ENCODE measurements around the gene RAPGEF4.

Gene RAPGEF4

DNA sequence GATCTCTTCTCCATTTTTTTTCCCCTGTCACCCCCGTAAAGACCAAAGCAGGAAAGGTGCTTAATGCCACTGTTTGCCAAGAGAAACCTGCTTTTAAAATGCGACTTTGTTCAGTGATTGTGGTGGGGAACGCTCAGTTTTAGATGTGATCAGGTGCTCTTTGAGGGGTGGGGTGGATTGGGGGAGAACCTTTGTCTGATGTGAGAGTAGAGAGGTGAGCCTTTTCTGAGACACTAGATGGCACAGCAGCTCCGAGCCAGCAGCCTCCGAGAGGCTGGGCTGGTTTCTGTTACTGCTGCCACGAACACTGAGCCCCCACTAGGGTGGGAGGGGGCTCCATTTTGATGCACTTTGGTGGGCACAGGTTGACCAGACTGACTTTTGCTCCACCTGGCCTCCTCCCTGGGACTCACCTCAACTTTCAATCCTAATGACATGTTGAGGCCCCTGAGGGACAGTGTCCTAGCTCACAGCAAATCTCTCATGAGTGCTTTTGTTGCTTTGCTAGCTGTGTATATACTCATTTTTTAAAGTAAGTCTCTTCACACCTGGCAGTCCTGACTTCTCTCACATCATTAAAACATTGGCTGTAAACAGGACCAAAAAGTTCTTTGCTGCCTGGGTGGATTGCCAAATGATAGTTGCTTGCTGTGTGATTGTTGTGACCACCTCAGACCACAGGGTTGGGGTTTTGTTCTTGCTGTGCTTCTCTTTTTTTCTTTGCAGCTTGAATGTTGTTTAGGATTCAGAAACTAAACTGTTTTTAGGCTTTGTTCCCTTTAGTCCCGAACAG lies 241.8 kb downstream of the RAPGEF4 start:
- TF ChIP-seq, protein P1, sequence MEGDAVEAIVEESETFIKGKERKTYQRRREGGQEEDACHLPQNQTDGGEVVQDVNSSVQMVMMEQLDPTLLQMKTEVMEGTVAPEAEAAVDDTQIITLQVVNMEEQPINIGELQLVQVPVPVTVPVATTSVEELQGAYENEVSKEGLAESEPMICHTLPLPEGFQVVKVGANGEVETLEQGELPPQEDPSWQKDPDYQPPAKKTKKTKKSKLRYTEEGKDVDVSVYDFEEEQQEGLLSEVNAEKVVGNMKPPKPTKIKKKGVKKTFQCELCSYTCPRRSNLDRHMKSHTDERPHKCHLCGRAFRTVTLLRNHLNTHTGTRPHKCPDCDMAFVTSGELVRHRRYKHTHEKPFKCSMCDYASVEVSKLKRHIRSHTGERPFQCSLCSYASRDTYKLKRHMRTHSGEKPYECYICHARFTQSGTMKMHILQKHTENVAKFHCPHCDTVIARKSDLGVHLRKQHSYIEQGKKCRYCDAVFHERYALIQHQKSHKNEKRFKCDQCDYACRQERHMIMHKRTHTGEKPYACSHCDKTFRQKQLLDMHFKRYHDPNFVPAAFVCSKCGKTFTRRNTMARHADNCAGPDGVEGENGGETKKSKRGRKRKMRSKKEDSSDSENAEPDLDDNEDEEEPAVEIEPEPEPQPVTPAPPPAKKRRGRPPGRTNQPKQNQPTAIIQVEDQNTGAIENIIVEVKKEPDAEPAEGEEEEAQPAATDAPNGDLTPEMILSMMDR (IDR thresholded peaks at IDR 0.05; ENCODE audit: control extremely low read depth, extremely low read depth, low read depth, missing control alignments), result no peak
- ChIA-PET CTCF (interaction anchor here (1.5 kb wide), 1 partner anchor 73 kb away, joined by 3 read pairs; no protein-coding TSS in a partner anchor), POLR2A (no interaction called here)
- no peak for DNase-seq (ENCODE audit: extremely low spot score)

GRCh38 chr2:172978063-172978383 lies 242.4 kb downstream of the RAPGEF4 start:
- TF ChIP-seq, protein P1 (IDR thresholded peaks at IDR 0.05; ENCODE audit: control extremely low read depth, extremely low read depth, low read depth, missing control alignments), result no peak
- ChIA-PET POLR2A (no interaction called here), CTCF (no interaction called here)
- no peak for DNase-seq (ENCODE audit: extremely low spot score)

DNA sequence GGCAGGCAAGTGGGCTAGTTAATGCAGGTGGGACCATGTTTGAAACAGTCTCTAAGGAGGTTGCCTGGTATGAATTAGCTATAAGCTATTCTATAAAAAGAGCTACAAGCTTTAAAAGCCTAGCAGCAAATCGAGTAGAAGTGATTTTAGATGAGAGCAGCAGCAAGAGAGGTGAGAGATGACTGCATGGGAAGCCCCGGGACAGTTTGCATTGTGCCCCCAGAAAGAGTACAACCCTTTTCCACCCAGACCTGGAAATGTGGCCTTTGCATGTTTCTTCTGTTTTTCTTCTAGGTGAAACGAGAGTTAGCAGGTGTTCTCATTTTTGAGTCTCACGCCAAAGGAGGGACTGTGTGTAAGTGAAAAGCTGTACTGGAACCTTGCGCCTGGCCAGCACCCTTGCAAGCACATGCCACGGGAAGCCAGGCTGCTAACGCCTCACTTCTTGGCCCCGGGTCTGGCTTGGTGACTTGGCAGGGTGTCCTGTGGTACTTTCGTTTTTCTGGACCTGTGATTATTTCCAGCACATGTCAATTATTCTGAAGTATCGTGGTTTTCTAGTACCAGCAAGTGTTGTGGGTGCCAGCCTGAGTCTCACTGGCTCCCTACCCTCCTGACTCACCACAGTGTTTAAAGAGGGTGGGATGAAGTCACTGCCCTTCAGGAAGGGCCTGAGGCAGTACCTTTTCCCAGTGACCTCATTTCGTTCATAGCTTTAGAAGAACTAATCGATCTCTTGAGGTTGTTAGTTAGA lies 249.7 kb downstream of the RAPGEF4 start:
- no peak for DNase-seq (ENCODE audit: extremely low spot score)
- TF ChIP-seq, protein P1 (IDR thresholded peaks at IDR 0.05; ENCODE audit: control extremely low read depth, extremely low read depth, low read depth, missing control alignments), result no peak
- ChIA-PET POLR2A (no interaction called here), CTCF (interaction anchor here (0.9 to 1.8 kb wide), 4 partner anchors 8 to 225 kb away, joined by 3 to 6 read pairs (median 5); no protein-coding TSS in a partner anchor)

DNA sequence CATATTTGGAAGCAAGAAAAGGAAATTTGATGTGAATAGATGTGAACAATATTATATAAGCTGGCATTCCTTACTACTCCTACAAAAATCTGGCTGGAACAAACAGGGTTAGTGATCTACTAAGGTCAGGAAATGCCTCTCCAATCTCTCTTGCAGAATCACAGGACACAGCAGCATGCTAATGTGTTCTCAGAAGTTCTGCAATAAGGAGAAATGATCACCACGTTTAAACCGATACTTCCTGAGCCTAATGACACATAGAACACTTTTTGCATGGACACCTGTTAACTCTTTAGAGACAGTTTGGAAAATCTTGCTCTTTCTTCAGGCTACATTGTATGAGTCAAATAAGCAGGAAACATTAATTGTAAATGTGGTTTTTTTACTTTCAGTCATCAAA lies 250.4 kb downstream of the RAPGEF4 start:
- POLR2A ChIA-PET, result no interaction called here

GRCh38 chr2:172988728-172989127 lies 253.1 kb downstream of the RAPGEF4 start:
- CTCF ChIA-PET, result interaction anchor here (1.4 kb wide), 1 partner anchor 11 kb away, joined by 3 read pairs; no protein-coding TSS in a partner anchor
- TF ChIP-seq, protein P1 (IDR thresholded peaks at IDR 0.05; ENCODE audit: control extremely low read depth, extremely low read depth, low read depth, missing control alignments), result no peak
- DNase-seq (ENCODE audit: extremely low spot score), result no peak

More for the DNA sequence above, 250.4 kb downstream of the RAPGEF4 start:
- no peak for DNase-seq (ENCODE audit: extremely low spot score)
- TF ChIP-seq, protein P1 (IDR thresholded peaks at IDR 0.05; ENCODE audit: control extremely low read depth, extremely low read depth, low read depth, missing control alignments), result no peak
- CTCF ChIA-PET, result no interaction called here

DNA sequence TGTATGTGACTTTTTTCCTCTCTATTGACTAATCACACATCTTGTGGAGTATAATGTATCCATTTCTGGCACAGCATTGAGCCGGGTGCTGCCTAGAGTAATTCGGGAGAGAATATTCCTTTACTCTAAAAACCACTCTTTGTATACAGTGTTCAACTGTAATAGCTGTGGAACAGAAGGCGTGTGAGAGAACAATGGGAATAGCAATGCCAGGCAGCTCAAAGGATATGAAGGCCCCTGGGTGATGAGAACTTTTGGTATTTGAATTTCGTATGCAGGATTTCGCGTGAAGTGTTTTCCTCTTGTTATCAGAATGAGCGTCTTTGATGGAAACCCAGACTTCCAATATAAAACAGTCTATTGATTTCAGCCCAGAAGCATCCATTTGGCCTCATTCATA lies 255.4 kb downstream of the RAPGEF4 start:
- TF ChIP-seq, protein P1 (IDR thresholded peaks at IDR 0.05; ENCODE audit: control extremely low read depth, extremely low read depth, low read depth, missing control alignments), result no peak
- ChIA-PET CTCF (interaction anchor here (0.9 to 3.2 kb wide), 3 partner anchors 18 to 59 kb away, joined by 3 to 12 read pairs (median 6); no protein-coding TSS in a partner anchor), POLR2A (no interaction called here)
- no peak for DNase-seq (ENCODE audit: extremely low spot score)

More at GRCh38 chr2:172988728-172989127, 253.1 kb downstream of the RAPGEF4 start:
- POLR2A ChIA-PET, result no interaction called here

Measured in GM10248 (cell line).